Nucleus accumbens (tissue), 56 donors: ENCODE data around the gene TAX1BP1.
A peak's percentile ranks its signal among the peaks of the same experiment; 100 is the strongest.
"Not testable (repeated sequence)": the region's sequence is repeated elsewhere in the genome, so short reads cannot be mapped to it uniquely, and the experiment has no call there.

Experiments used
- DNase-seq, 56 donors: peaks; one replicate each; lab custom pipeline; 2025; lab: John Stamatoyannopoulos, UW

The TAX1BP1 gene

GRCh38 chr7:27737178-27737577 lies 2.8 kb upstream of the TAX1BP1 start:
- no peak for DNase-seq

- no peak for DNase-seq
Measured at GRCh38 chr7:27737616-27738015, 2.3 kb upstream of the TAX1BP1 start.

GRCh38 chr7:27739301-27739908 lies 557 bp upstream of the TAX1BP1 start:
- DNase-seq: peak in 2 of 56 donors; percentile 34 to 35

- peak in 53 of 56 donors; percentile 4 to 87 (median 59) for DNase-seq
Measured at GRCh38 chr7:27740449-27741086, 606 bp downstream of the TAX1BP1 start.

GRCh38 chr7:27742091-27742710 lies 2.2 kb downstream of the TAX1BP1 start:
- DNase-seq: not testable (repeated sequence)

GRCh38 chr7:27745064-27745583 lies 5.2 kb downstream of the TAX1BP1 start:
- DNase-seq: peak in 5 of 56 donors; percentile 3 to 30 (median 13)

- DNase-seq: no peak
Measured at GRCh38 chr7:27746486-27746885, 6.5 kb downstream of the TAX1BP1 start.

GRCh38 chr7:27746978-27747377 lies 7.0 kb downstream of the TAX1BP1 start:
- no peak for DNase-seq

GRCh38 chr7:27747589-27748368 lies 7.8 kb downstream of the TAX1BP1 start:
- DNase-seq: no peak

- DNase-seq: no peak
Measured at GRCh38 chr7:27750316-27750715, 10.4 kb downstream of the TAX1BP1 start.

GRCh38 chr7:27751888-27752660 lies 12.1 kb downstream of the TAX1BP1 start:
- no peak for DNase-seq

GRCh38 chr7:27753863-27754262 lies 13.9 kb downstream of the TAX1BP1 start:
- no peak for DNase-seq

GRCh38 chr7:27756298-27756697 lies 16.3 kb downstream of the TAX1BP1 start:
- no peak for DNase-seq

- DNase-seq: no peak
Measured at GRCh38 chr7:27759491-27759890, 19.5 kb downstream of the TAX1BP1 start.

GRCh38 chr7:27762062-27762461 lies 22.1 kb downstream of the TAX1BP1 start:
- DNase-seq: no peak

- DNase-seq: no peak
Measured at GRCh38 chr7:27763983-27764508, 24.1 kb downstream of the TAX1BP1 start.

GRCh38 chr7:27765841-27766240 lies 25.9 kb downstream of the TAX1BP1 start:
- no peak for DNase-seq

- DNase-seq: no peak
Measured at GRCh38 chr7:27767374-27767773, 27.4 kb downstream of the TAX1BP1 start.

GRCh38 chr7:27771111-27771510 lies 31.1 kb downstream of the TAX1BP1 start:
- DNase-seq: no peak
